IMR-90 (cell line): ENCODE data around the gene TTC9C. TPM values are rescaled to one million over a fixed set of nuclear protein-coding genes. Genes with fewer than 3 reads are reported as not detected.

Experiments
- ATAC-seq: fragments of 200-7000 bp; cut with Tn5 transposase; 2 replicates; pipeline ENCODE4 v1.9.1; 2020; ENCODE audit warnings: low read depth, mild to moderate bottlenecking, moderate library complexity
- BruUV-seq: library from RNA; stranded (reverse); fragments of 400-500 nt; replicated peaks from 2 replicates; lab custom pipeline; 2021; lab: Mats Ljungman, UMichigan
- CTCF ChIA-PET: fragments of 300-600 bp; formaldehyde crosslinking; extraction: SDS; loops from one replicate; lab custom pipeline; 2021; ENCODE audit warnings: antibody characterized with exemption; lab: Yijun Ruan, JAX
- POLR2A ChIA-PET: fragments of 300-600 bp; sonication (Branson Sonifier 250); formaldehyde crosslinking; loops from one replicate; lab custom pipeline; 2022; ENCODE audit warnings: antibody characterized with exemption; ENCODE audit not compliant: unreplicated experiment; lab: Charles Lee
- DNase-seq: peaks from one replicate; pipeline ENCODE4 v3.0.0; 2013
- H2AFZ ChIP-seq: replicated peaks from 2 replicates; pipeline ENCODE3; 2013; ENCODE audit warnings: low read length, mild to moderate bottlenecking; ENCODE audit not compliant: poor library complexity
- H2AK5ac ChIP-seq: 2 replicates; pipeline ENCODE4 v1.6.1; 2013; ENCODE audit warnings: low read depth, low read length, inconsistent platforms
- H2AK9ac ChIP-seq: replicated peaks from 2 replicates; pipeline ENCODE3; 2013; ENCODE audit warnings: mild to moderate bottlenecking, low read depth, low read length, moderate library complexity; ENCODE audit not compliant: poor library complexity
- H2BK120ac ChIP-seq: 2 replicates; pipeline ENCODE4 v1.6.1; 2013; ENCODE audit warnings: low read depth, low read length, inconsistent platforms
- H2BK15ac ChIP-seq: 3 replicates; pipeline ENCODE4 v1.6.1; 2013; ENCODE audit warnings: low read depth, low read length, inconsistent platforms
- H2BK20ac ChIP-seq: 2 replicates; pipeline ENCODE4 v1.6.1; 2013; ENCODE audit warnings: low read depth, mild to moderate bottlenecking, inconsistent platforms, low read length, moderate library complexity
- H2BK5ac ChIP-seq: 2 replicates; pipeline ENCODE4 v1.6.1; 2013; ENCODE audit warnings: mild to moderate bottlenecking, low read depth, low read length, inconsistent platforms; ENCODE audit not compliant: poor library complexity, severe bottlenecking
- H3K14ac ChIP-seq: replicated peaks from 2 replicates; pipeline ENCODE4 v1.6.1; 2013; ENCODE audit warnings: low read depth, low read length, inconsistent platforms
- H3K18ac ChIP-seq: 2 replicates; pipeline ENCODE4 v1.6.1; 2013; ENCODE audit warnings: low read depth, low read length, control low read depth
- H3K23ac ChIP-seq: 2 replicates; pipeline ENCODE4 v1.6.1; 2013; ENCODE audit warnings: low read depth, low read length, inconsistent platforms
- H3K27ac ChIP-seq: 2 replicates; pipeline ENCODE4 v1.5.1; 2013; ENCODE audit warnings: mild to moderate bottlenecking, control low read depth, low read length; ENCODE audit not compliant: insufficient read depth
- H3K27me3 ChIP-seq: 2 replicates; pipeline ENCODE4 v1.6.1; 2013; ENCODE audit warnings: low read length; ENCODE audit not compliant: control insufficient read depth, insufficient read depth
- H3K36me3 ChIP-seq: 2 replicates; pipeline ENCODE4 v1.6.1; 2013; ENCODE audit warnings: low read length, mixed read lengths; ENCODE audit not compliant: control insufficient read depth, insufficient read depth
- H3K4ac ChIP-seq: 2 replicates; pipeline ENCODE4 v1.6.1; 2013; ENCODE audit warnings: low read depth, low read length, inconsistent platforms
- H3K4me1 ChIP-seq: 2 replicates; pipeline ENCODE4 v1.6.1; 2013; ENCODE audit warnings: low read length, mixed read lengths; ENCODE audit not compliant: control insufficient read depth, insufficient read depth
- H3K4me2 ChIP-seq: 2 replicates; pipeline ENCODE4 v1.6.1; 2013; ENCODE audit warnings: low read depth, mild to moderate bottlenecking, control low read depth, low read length, moderate library complexity
- H3K4me3 ChIP-seq: 2 replicates; pipeline ENCODE4 v1.5.1; 2013; ENCODE audit warnings: low read depth, mild to moderate bottlenecking, control low read depth, low read length, moderate library complexity; ENCODE audit not compliant: insufficient read depth
- H3K56ac ChIP-seq: 2 replicates; pipeline ENCODE4 v1.6.1; 2013; ENCODE audit warnings: low read length, inconsistent platforms; ENCODE audit not compliant: insufficient read depth; ENCODE audit errors: extremely low read depth
- H3K79me1 ChIP-seq, 2 experiments: 2 replicates each; pipeline ENCODE4 v1.6.1; 2013; ENCODE audit warnings: low read length in 2 of 2, inconsistent platforms in 1 of 2, low read depth in 1 of 2
- H3K9ac ChIP-seq: 2 replicates; pipeline ENCODE4 v1.6.1; 2013; ENCODE audit warnings: low read depth, low read length, control low read depth
- H3K9me1 ChIP-seq: 2 replicates; pipeline ENCODE4 v1.6.1; 2013; ENCODE audit warnings: low read length, inconsistent platforms; ENCODE audit not compliant: insufficient read depth
- H3K9me3 ChIP-seq: 2 replicates; pipeline ENCODE4 v1.6.1; 2013; ENCODE audit warnings: low read length; ENCODE audit not compliant: control insufficient read depth, insufficient read depth
- H4K20me1 ChIP-seq: 2 replicates; pipeline ENCODE4 v1.6.1; 2013; ENCODE audit warnings: low read length, inconsistent platforms; ENCODE audit not compliant: insufficient read depth
- H4K5ac ChIP-seq: 2 replicates; pipeline ENCODE4 v1.6.1; 2013; ENCODE audit warnings: mild to moderate bottlenecking, low read depth, low read length, control low read depth
- H4K8ac ChIP-seq, 2 experiments: 2 replicates each; pipeline ENCODE4 v1.6.1; 2013; ENCODE audit warnings: low read depth in 2 of 2, low read length in 2 of 2, control low read depth in 1 of 2, inconsistent platforms in 1 of 2
- H4K91ac ChIP-seq: 2 replicates; pipeline ENCODE4 v1.6.1; 2013; ENCODE audit warnings: low read depth, low read length, inconsistent platforms; ENCODE audit not compliant: insufficient read depth
- CEBPB ChIP-seq: IDR thresholded peaks from 2 replicates; pipeline ENCODE4 v1.6.1; 2012; ENCODE audit warnings: low read depth, low read length, improper control_type of control experiment
- CHD1 ChIP-seq: IDR thresholded peaks from 2 replicates; pipeline ENCODE4 v1.6.1; 2012; ENCODE audit warnings: low read depth, low read length, improper control_type of control experiment
- CTCF ChIP-seq: conservative IDR thresholded peaks from 2 replicates; pipeline ENCODE4 v1.5.1; 2012; ENCODE audit warnings: mild to moderate bottlenecking, low read depth, low read length, improper control_type of control experiment
- FOS ChIP-seq: fragments of 150-350 bp; IDR thresholded peaks from 2 replicates; pipeline ENCODE4 v1.6.1; 2016; ENCODE audit warnings: low read depth, low read length
- MAFK ChIP-seq: IDR thresholded peaks from 2 replicates; pipeline ENCODE4 v1.6.1; 2012; ENCODE audit warnings: low read depth, low read length, improper control_type of control experiment
- MAZ ChIP-seq: IDR thresholded peaks from 2 replicates; pipeline ENCODE4 v1.6.1; 2012; ENCODE audit warnings: low read depth, mild to moderate bottlenecking, low read length, improper control_type of control experiment, moderate library complexity, borderline replicate concordance
- MXI1 ChIP-seq: IDR thresholded peaks from 2 replicates; pipeline ENCODE4 v1.6.1; 2012; ENCODE audit warnings: low read depth, mild to moderate bottlenecking, low read length, moderate library complexity, borderline replicate concordance
- RAD21 ChIP-seq: IDR thresholded peaks from 2 replicates; pipeline ENCODE4 v1.6.1; 2012; ENCODE audit warnings: low read length, improper control_type of control experiment
- SMC3 ChIP-seq: fragments of 150-350 bp; IDR thresholded peaks from 2 replicates; pipeline ENCODE4 v1.6.1; 2016; ENCODE audit warnings: low read depth, mild to moderate bottlenecking, antibody characterized with exemption, low read length, moderate library complexity
- WGBS, 2 experiments: methylation state at CpG; one replicate each; pipeline versions ENCODE4 v1.1.5 to v1.1.7; 2013; ENCODE audit warnings: missing lambda C conversion rate in 2 of 2; ENCODE audit not compliant: insufficient read length in 1 of 2; ENCODE audit errors: extremely low coverage in 2 of 2; 5-methylcytosine and 5-hydroxymethylcytosine counted together
- dilution Hi-C: fragments of 300-500 bp; cut with HindIII; formaldehyde crosslinking; loops from one replicate; pipeline ENCODE4 v1.14.3; 2018; ENCODE audit warnings: low sequenced_read_pairs; ENCODE audit not compliant: unreplicated experiment
- in situ Hi-C: fragments of 300-500 bp; cut with MboI; formaldehyde crosslinking; loops from 3 replicates; pipeline ENCODE4 v1.14.3; 2019; ENCODE audit warnings: low sequenced_read_pairs, inconsistent platforms, mixed read lengths
- intact Hi-C: fragments of 100-400 bp; cut with micrococcal nuclease; formaldehyde crosslinking; loops from 2 replicates; pipeline ENCODE4 v1.10.0; 2022
- polyA plus RNA-seq, 3 experiments: library from polyadenylated mRNA; depleted of rRNA; stranded (reverse); fragments of >200 nt; gene quantifications; 2 replicates each; pipeline ENCODE4 v1.2.3, GENCODE V29; 2012; ENCODE audit warnings: low replicate concordance in 1 of 3
- total RNA-seq: library from RNA; depleted of rRNA; stranded (reverse); fragments of >200 nt; gene quantifications from 2 replicates; pipeline ENCODE4 v1.2.3, GENCODE V29; 2012

Gene TTC9C
- total and polyA plus RNA-seq, 2 of the 4 experiments (the other 2 are of a cell fraction), result 32.9 to 37.1 TPM

DNA sequence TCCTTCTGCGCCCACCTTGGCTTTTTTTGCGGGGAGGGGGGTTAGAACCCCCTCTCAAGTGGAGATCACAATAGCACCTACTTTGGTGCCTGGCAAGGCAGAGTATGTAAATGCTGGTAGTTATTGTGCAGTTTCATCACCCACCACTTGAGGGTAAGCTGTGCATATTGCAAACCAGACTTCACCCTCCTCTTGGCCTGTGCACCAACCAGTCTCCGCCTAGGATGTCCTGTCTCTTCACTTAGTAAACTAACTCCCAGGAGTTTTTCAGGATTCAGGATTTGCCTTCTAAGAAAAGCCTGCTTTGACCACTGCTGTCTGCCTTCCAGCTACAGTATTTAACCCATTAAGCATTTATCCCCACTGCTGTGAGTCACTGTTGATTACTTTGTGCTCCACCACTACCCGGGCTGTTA is 47.5 kb upstream of the TTC9C start:
- Histone ChIP-seq H3K4me2 (no peak overlapping the region), H4K8ac (peak overlapping the region in 1 of 2 experiments; percentile 54; a peak in 2 of 4 replicates), H3K4ac (peak overlapping the region; percentile 31; the same call in 1 of the 2 replicates), H3K23ac (no peak overlapping the region), H2BK20ac (0 out of 2 replicates have a peak overlapping the region, but pooled peaks have one; percentile 26), H4K20me1 (no peaks in the 10 kb centered on the region), H2BK15ac (no peak overlapping the region), H3K14ac (no peak overlapping the region), H4K91ac (peak overlapping the region; percentile 66), H2BK5ac (peak overlapping the region; percentile 40), H2AFZ (peak overlapping the region; percentile 87), H2BK120ac (peak overlapping the region; percentile 20; the same call in 1 of the 2 replicates), H3K4me1 (peaks cover 8% of the 10 kb centered on the region), H2AK9ac (peak overlapping the region; percentile 92), H4K5ac (peak overlapping the region; percentile 59; the same call in 1 of the 2 replicates), H3K9me1 (peaks cover 4% of the 10 kb centered on the region; the same call in 1 of the 2 replicates), H3K27me3 (no peaks in the 10 kb centered on the region), H3K27ac (peak overlapping the region; percentile 12; the same call in 1 of the 2 replicates), H3K56ac (no peak overlapping the region), H3K79me1 (peaks cover 5 to 23% of the 10 kb centered on the region in 2 experiments; a peak in 3 of 4 replicates), H3K9me3 (no peaks in the 10 kb centered on the region), H3K36me3 (peaks cover 15% of the 10 kb centered on the region), H3K9ac (no peak overlapping the region), H2AK5ac (no peak overlapping the region), H3K4me3 (no peak overlapping the region), H3K18ac (no peak overlapping the region)
- in situ Hi-C loops (no loop called here), dilution Hi-C loops (no loop called here), intact Hi-C loops (loop anchor here (2.0 kb wide), 1 partner anchor 14 kb away; no protein-coding TSS in a partner anchor)
- TF ChIP-seq CHD1 (no peak), MXI1 (no peak), CTCF (peak; percentile 65), MAFK (no peak), CEBPB (peak; percentile 54; the same call in 1 of the 2 replicates), MAZ (no peak), SMC3 (peak; percentile 43), RAD21 (peak; percentile 61), FOS (no peak)
- peak; percentile 93 for ATAC-seq
- peak; percentile 87 for DNase-seq
- ChIA-PET POLR2A (interaction anchor here (0.8 to 1.6 kb wide), 6 partner anchors 8 to 28 kb away, joined by 3 to 10 read pairs (median 4); partner anchors contain the start of genes C11orf98, CSKMT, INTS5 and LBHD1), CTCF (interaction anchor here (0.7 to 2.0 kb wide), 7 partner anchors 9 to 286 kb away, joined by 3 to 11 read pairs (median 5); partner anchors contain the start of gene LRRN4CL)
- no TSS peak for BruUV-seq
- no CpG with 5 or more reads among the region's 4 CpGs for WGBS, 2 experiments
